GM21390 (cell line): Measurements from ENCODE around the gene MYO1B.

Experiments
- ATAC-seq: cut with Tn5 transposase; IDR thresholded peaks from one replicate; pipeline ENCODE4 v1.9.1; 2021; ENCODE audit not compliant: unreplicated experiment

The MYO1B gene

GRCh38 chr2:191245046-191245868 is at the start of gene MYO1B:
MYO1B (plus strand) TSS chr2:191245404; CDS start chr2:191276896, 31,492 bp downstream.
- ATAC-seq: peak; percentile 60

GRCh38 chr2:191197096-191197495 is 48.1 kb upstream of the MYO1B start:
- ATAC-seq: no peak

- no peak for ATAC-seq
Measured at GRCh38 chr2:191198271-191198670, 46.9 kb upstream of the MYO1B start.

GRCh38 chr2:191199929-191200512 is 45.2 kb upstream of the MYO1B start:
- no peak for ATAC-seq

GRCh38 chr2:191200910-191201309 is 44.3 kb upstream of the MYO1B start:
- ATAC-seq: no peak

GRCh38 chr2:191202209-191202721 is 42.9 kb upstream of the MYO1B start:
- no peak for ATAC-seq

GRCh38 chr2:191202881-191203397 is 42.3 kb upstream of the MYO1B start:
- ATAC-seq: no peak

GRCh38 chr2:191204433-191204832 is 40.8 kb upstream of the MYO1B start:
- peak; percentile 60 for ATAC-seq

GRCh38 chr2:191206613-191207471 is 38.4 kb upstream of the MYO1B start:
- ATAC-seq: no peak

GRCh38 chr2:191209340-191209739 is 35.9 kb upstream of the MYO1B start:
- ATAC-seq: no peak

- ATAC-seq: no peak
Measured at GRCh38 chr2:191212119-191212518, 33.1 kb upstream of the MYO1B start.

- ATAC-seq: no peak
Measured at GRCh38 chr2:191213333-191213732, 31.9 kb upstream of the MYO1B start.

GRCh38 chr2:191215230-191215629 is 30.0 kb upstream of the MYO1B start:
- no peak for ATAC-seq

- no peak for ATAC-seq
Measured at GRCh38 chr2:191215666-191216065, 29.5 kb upstream of the MYO1B start.

- no peak for ATAC-seq
Measured at GRCh38 chr2:191217580-191217979, 27.6 kb upstream of the MYO1B start.

- no peak for ATAC-seq
Measured at GRCh38 chr2:191218292-191218898, 26.8 kb upstream of the MYO1B start.

- ATAC-seq: peak; percentile 63
Measured at GRCh38 chr2:191220671-191221070, 24.5 kb upstream of the MYO1B start.

GRCh38 chr2:191221666-191222065 is 23.5 kb upstream of the MYO1B start:
- no peak for ATAC-seq

GRCh38 chr2:191222507-191222906 is 22.7 kb upstream of the MYO1B start:
- peak; percentile 36 for ATAC-seq

GRCh38 chr2:191222952-191223351 is 22.3 kb upstream of the MYO1B start:
- ATAC-seq: no peak

- no peak for ATAC-seq
Measured at GRCh38 chr2:191225126-191225525, 20.1 kb upstream of the MYO1B start.
